GM19043 (cell line): ENCODE results near the gene COMMD6.

Source experiments
- ATAC-seq: cut with Tn5 transposase; IDR thresholded peaks from one replicate; pipeline ENCODE4 v1.9.1; 2021; ENCODE audit warnings: low read depth; ENCODE audit not compliant: unreplicated experiment

COMMD6 gene

GRCh38 chr13:75486146-75487062 lies 51.2 kb downstream of the COMMD6 start:
- no peak for ATAC-seq

GRCh38 chr13:75485286-75486062 lies 52.2 kb downstream of the COMMD6 start:
- ATAC-seq, result no peak

- ATAC-seq, result no peak
Observed at GRCh38 chr13:75482820-75483079, 54.9 kb downstream of the COMMD6 start.

- ATAC-seq, result peak; percentile 65
Observed at GRCh38 chr13:75482070-75482819, 55.4 kb downstream of the COMMD6 start, which contains the start of gene TBC1D4. Gene TBC1D4, minus strand, starts transcription at chr13:75482169. Its CDS starts 402 bp downstream, at chr13:75481767.

- ATAC-seq, result peak; percentile 18
Observed at GRCh38 chr13:75481176-75482069, 56.2 kb downstream of the COMMD6 start.

GRCh38 chr13:75480671-75481175 lies 56.9 kb downstream of the COMMD6 start:
- no peak for ATAC-seq

GRCh38 chr13:75479102-75479740 lies 58.4 kb downstream of the COMMD6 start:
- ATAC-seq, result no peak

- ATAC-seq, result no peak
Observed at GRCh38 chr13:75478659-75479058, 59.0 kb downstream of the COMMD6 start.
